ENCODE measurements around the gene RAB3A. TPM values are rescaled to one million over a fixed set of nuclear protein-coding genes. Genes with fewer than 3 reads are reported as not detected.

The RAB3A gene
- 7.2 and 11.0 TPM in 2 replicates for total RNA-seq

- H3K27me3 Mint-ChIP-seq (ENCODE audit: insufficient read depth): peaks cover 4% of the 10 kb centered on the region
- H3K4me1 Mint-ChIP-seq (ENCODE audit: low read depth): peaks cover 18% of the 10 kb centered on the region
- H3K9me3 Mint-ChIP-seq: no peaks in the 10 kb centered on the region
- H3K36me3 Mint-ChIP-seq (ENCODE audit: low read depth): peaks cover 4% of the 10 kb centered on the region
- intact Hi-C loops (cut with micrococcal nuclease): loop anchor here (1.0 to 5.0 kb wide), 13 partner anchors 11 to 715 kb away; partner anchors contain the start of genes COPE, DDX49, ELL and GDF15
- peak within 1 kb of the TSS; percentile 95 for H3K4me3 Mint-ChIP-seq
- DNase-seq (ENCODE audit: low spot score): peak; percentile 99
- peak within 1 kb of the TSS; percentile 86 for H3K27ac Mint-ChIP-seq
Measured at GRCh38 chr19:18203863-18204393, at the start of gene RAB3A. TSS of gene RAB3A (minus strand) at chr19:18204042. CDS start at chr19:18202740, 1,302 bp downstream.

- intact Hi-C loops (cut with micrococcal nuclease): loop anchor here (5.0 kb wide), 1 partner anchor 91 kb away; no protein-coding TSS in a partner anchor
Measured at GRCh38 chr19:18253130-18253529, 49.3 kb upstream of the RAB3A start.

GRCh38 chr19:18252370-18252717 is 48.5 kb upstream of the RAB3A start:
- H3K36me3 Mint-ChIP-seq (ENCODE audit: low read depth): no peaks in the 10 kb centered on the region

More at GRCh38 chr19:18253130-18253529, 49.3 kb upstream of the RAB3A start:
- Mint-ChIP-seq H3K27ac (no peak overlapping the region), H3K4me3 (no peak overlapping the region), H3K27me3 (ENCODE audit: insufficient read depth) (peaks cover 16% of the 10 kb centered on the region), H3K4me1 (ENCODE audit: low read depth) (no peaks in the 10 kb centered on the region), H3K36me3 (ENCODE audit: low read depth) (no peaks in the 10 kb centered on the region), H3K9me3 (no peaks in the 10 kb centered on the region)
- no peak for DNase-seq (ENCODE audit: low spot score)

GRCh38 chr19:18251587-18252369 is 47.9 kb upstream of the RAB3A start:
- Mint-ChIP-seq H3K9me3 (no peaks in the 10 kb centered on the region), H3K4me1 (ENCODE audit: low read depth) (no peaks in the 10 kb centered on the region), H3K36me3 (ENCODE audit: low read depth) (no peaks in the 10 kb centered on the region), H3K27ac (peak overlapping the region; percentile 18), H3K4me3 (no peak overlapping the region), H3K27me3 (ENCODE audit: insufficient read depth) (peaks cover 16% of the 10 kb centered on the region)
- peak; percentile 66 for DNase-seq (ENCODE audit: low spot score)
- intact Hi-C loops (cut with micrococcal nuclease): loop anchor here (1.0 to 5.0 kb wide), 6 partner anchors 22 to 138 kb away; partner anchors contain the start of gene RAB3A

More at GRCh38 chr19:18252370-18252717, 48.5 kb upstream of the RAB3A start:
- Mint-ChIP-seq H3K4me3 (no peak overlapping the region), H3K27me3 (ENCODE audit: insufficient read depth) (peaks cover 16% of the 10 kb centered on the region), H3K9me3 (no peaks in the 10 kb centered on the region), H3K27ac (no peak overlapping the region), H3K4me1 (ENCODE audit: low read depth) (no peaks in the 10 kb centered on the region)
- DNase-seq (ENCODE audit: low spot score): no peak
- intact Hi-C loops (cut with micrococcal nuclease): loop anchor here (1.0 to 5.0 kb wide), 3 partner anchors 48 to 139 kb away; partner anchors contain the start of gene RAB3A

GRCh38 chr19:18249834-18250233 is 46.0 kb upstream of the RAB3A start:
- peaks cover 12% of the 10 kb centered on the region for H3K27me3 Mint-ChIP-seq (ENCODE audit: insufficient read depth)
- intact Hi-C loops (cut with micrococcal nuclease): loop anchor here (2.0 to 5.0 kb wide), 2 partner anchors 25 to 88 kb away; no protein-coding TSS in a partner anchor
- no peak overlapping the region for H3K27ac Mint-ChIP-seq
- DNase-seq (ENCODE audit: low spot score): no peak
- H3K36me3 Mint-ChIP-seq (ENCODE audit: low read depth): no peaks in the 10 kb centered on the region
- H3K4me3 Mint-ChIP-seq: no peak overlapping the region
- H3K4me1 Mint-ChIP-seq (ENCODE audit: low read depth): no peaks in the 10 kb centered on the region
- no peaks in the 10 kb centered on the region for H3K9me3 Mint-ChIP-seq

GRCh38 chr19:18245297-18245696 is 41.5 kb upstream of the RAB3A start:
- H3K27me3 Mint-ChIP-seq (ENCODE audit: insufficient read depth): peaks cover 6% of the 10 kb centered on the region
- no peaks in the 10 kb centered on the region for H3K9me3 Mint-ChIP-seq
- H3K4me1 Mint-ChIP-seq (ENCODE audit: low read depth): no peaks in the 10 kb centered on the region
- intact Hi-C loops (cut with micrococcal nuclease): no loop called here
- H3K27ac Mint-ChIP-seq: no peak overlapping the region
- no peak overlapping the region for H3K4me3 Mint-ChIP-seq
- H3K36me3 Mint-ChIP-seq (ENCODE audit: low read depth): no peaks in the 10 kb centered on the region
- DNase-seq (ENCODE audit: low spot score): no peak

GRCh38 chr19:18239303-18239702 is 35.5 kb upstream of the RAB3A start:
- intact Hi-C loops (cut with micrococcal nuclease): no loop called here
- no peak for DNase-seq (ENCODE audit: low spot score)
- no peaks in the 10 kb centered on the region for H3K4me1 Mint-ChIP-seq (ENCODE audit: low read depth)
- no peaks in the 10 kb centered on the region for H3K36me3 Mint-ChIP-seq (ENCODE audit: low read depth)
- H3K4me3 Mint-ChIP-seq: no peak overlapping the region
- peaks cover 16% of the 10 kb centered on the region for H3K27me3 Mint-ChIP-seq (ENCODE audit: insufficient read depth)
- no peak overlapping the region for H3K27ac Mint-ChIP-seq
- no peaks in the 10 kb centered on the region for H3K9me3 Mint-ChIP-seq

- intact Hi-C loops (cut with micrococcal nuclease): loop anchor here (5.0 kb wide), 1 partner anchor 42 kb away; the partner anchor contains the start of gene MPV17L2
- Mint-ChIP-seq H3K4me1 (ENCODE audit: low read depth) (peaks cover 9% of the 10 kb centered on the region), H3K9me3 (no peaks in the 10 kb centered on the region), H3K27ac (no peak overlapping the region), H3K36me3 (ENCODE audit: low read depth) (no peaks in the 10 kb centered on the region), H3K27me3 (ENCODE audit: insufficient read depth) (peaks cover 44% of the 10 kb centered on the region), H3K4me3 (no peak overlapping the region)
- DNase-seq (ENCODE audit: low spot score): no peak
Measured at GRCh38 chr19:18234194-18234593, 30.4 kb upstream of the RAB3A start.

- intact Hi-C loops (cut with micrococcal nuclease): loop anchor here (1.0 to 5.0 kb wide), 2 partner anchors 9 to 41 kb away; partner anchors contain the start of gene MPV17L2
- Mint-ChIP-seq H3K27me3 (ENCODE audit: insufficient read depth) (peaks cover 44% of the 10 kb centered on the region), H3K36me3 (ENCODE audit: low read depth) (no peaks in the 10 kb centered on the region), H3K9me3 (no peaks in the 10 kb centered on the region), H3K4me1 (ENCODE audit: low read depth) (peaks cover 9% of the 10 kb centered on the region), H3K27ac (no peak overlapping the region), H3K4me3 (no peak overlapping the region)
- DNase-seq (ENCODE audit: low spot score): peak; percentile 48
Measured at GRCh38 chr19:18233224-18233825, 29.5 kb upstream of the RAB3A start.

- DNase-seq (ENCODE audit: low spot score): no peak
Measured at GRCh38 chr19:18232540-18233223, 28.8 kb upstream of the RAB3A start.

GRCh38 chr19:18231775-18232174 is 27.9 kb upstream of the RAB3A start:
- H3K27me3 Mint-ChIP-seq (ENCODE audit: insufficient read depth): peaks cover 54% of the 10 kb centered on the region
- DNase-seq (ENCODE audit: low spot score): no peak

More at GRCh38 chr19:18232540-18233223, 28.8 kb upstream of the RAB3A start:
- Mint-ChIP-seq H3K4me1 (ENCODE audit: low read depth) (peaks cover 9% of the 10 kb centered on the region), H3K9me3 (no peaks in the 10 kb centered on the region), H3K36me3 (ENCODE audit: low read depth) (no peaks in the 10 kb centered on the region), H3K4me3 (no peak overlapping the region), H3K27me3 (ENCODE audit: insufficient read depth) (peaks cover 48% of the 10 kb centered on the region), H3K27ac (no peak overlapping the region)
- intact Hi-C loops (cut with micrococcal nuclease): loop anchor here (1.0 to 5.0 kb wide), 2 partner anchors 8 to 40 kb away; partner anchors contain the start of gene MPV17L2

More at GRCh38 chr19:18231775-18232174, 27.9 kb upstream of the RAB3A start:
- Mint-ChIP-seq H3K36me3 (ENCODE audit: low read depth) (no peaks in the 10 kb centered on the region), H3K4me1 (ENCODE audit: low read depth) (peaks cover 9% of the 10 kb centered on the region), H3K27ac (no peak overlapping the region), H3K4me3 (no peak overlapping the region), H3K9me3 (no peaks in the 10 kb centered on the region)
- intact Hi-C loops (cut with micrococcal nuclease): loop anchor here (5.0 kb wide), 1 partner anchor 39 kb away; the partner anchor contains the start of gene MPV17L2

Measured in activated T-helper 1 cell treated with anti-CD3 and anti-CD28 coated beads, Interleukin-12 subunit alpha, Interleukin-12 subunit beta, Interleukin-2, Interleukin-4 antibody, amounts not matched to agents 30 ng/mL and 10 ng/mL and 1 ng/mL, durations not matched to agents 14 hours and 24 hours and 36 hours (primary cell).